ENCODE data around the gene TMPRSS9.

Gene TMPRSS9

GRCh38 chr19:2359992-2360685 lies at the start of gene TMPRSS9:
TMPRSS9 (plus strand) TSS chr19:2360265; CDS start chr19:2389786, 29,521 bp downstream.
- no peak for DNase-seq

GRCh38 chr19:2311093-2311492 lies 49.0 kb upstream of the TMPRSS9 start:
- DNase-seq, result no peak

DNA sequence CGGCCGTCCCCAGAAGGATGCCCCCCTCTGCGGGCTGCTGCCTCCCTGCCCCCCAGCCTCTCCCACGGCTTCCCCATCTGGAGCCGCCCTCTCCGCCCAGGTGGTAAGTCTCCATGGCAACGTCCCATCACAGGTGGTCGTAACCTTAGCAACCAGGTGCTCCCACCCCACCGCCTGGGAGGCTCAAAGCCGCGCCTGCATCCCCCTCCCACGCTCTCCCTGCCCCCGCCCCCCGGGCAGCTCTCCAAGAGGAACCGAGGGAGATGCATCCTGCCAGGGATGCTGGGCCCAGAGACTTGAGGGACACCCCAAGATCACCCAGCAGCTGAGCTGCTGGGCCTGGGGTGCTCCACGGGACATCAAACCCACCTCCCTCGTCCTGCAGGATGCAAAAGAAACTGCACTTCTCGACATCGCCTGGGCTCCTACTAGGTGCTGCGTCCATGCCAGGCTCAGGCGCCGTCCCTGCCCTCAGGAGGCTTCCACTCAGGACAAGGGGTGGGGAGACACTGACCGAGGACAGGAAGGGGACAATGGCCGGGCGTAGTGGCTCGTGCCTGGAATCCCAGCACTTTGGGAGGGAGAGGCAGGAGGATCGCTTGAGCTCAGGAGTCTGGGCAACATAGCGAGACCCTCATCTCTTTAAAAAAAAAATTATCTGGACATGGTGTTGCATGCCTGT lies 47.1 kb upstream of the TMPRSS9 start:
- no peak for DNase-seq

- DNase-seq, result no peak
Measured at GRCh38 chr19:2315121-2315817, 44.8 kb upstream of the TMPRSS9 start.

DNA sequence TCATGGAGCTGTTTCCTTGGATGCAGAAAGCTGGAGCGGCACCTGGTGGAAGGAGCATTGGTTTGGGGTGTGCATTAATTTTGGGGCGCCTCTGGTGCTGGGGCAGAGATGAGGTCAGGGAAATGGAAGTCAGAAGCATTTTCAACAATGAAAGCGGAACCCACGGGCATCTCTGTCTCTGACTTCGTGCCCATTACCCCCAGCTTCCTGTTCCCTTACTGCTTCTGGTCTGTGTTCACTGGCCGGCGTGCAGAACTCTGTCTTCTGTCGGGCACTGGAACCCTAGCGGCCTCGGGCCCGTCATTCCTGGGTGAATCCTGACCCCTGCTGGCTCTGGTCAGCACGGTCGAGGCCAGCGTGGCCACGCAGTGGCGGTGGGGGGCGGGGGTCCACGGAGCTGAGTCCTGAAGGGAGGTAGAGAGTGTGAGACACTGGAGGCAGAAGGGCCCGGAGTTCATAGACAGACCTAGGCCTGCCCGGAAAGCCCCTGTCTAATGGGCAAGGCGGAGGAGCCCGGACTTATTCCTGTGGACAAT lies 44.2 kb upstream of the TMPRSS9 start:
- peak; percentile 58 for DNase-seq

DNA sequence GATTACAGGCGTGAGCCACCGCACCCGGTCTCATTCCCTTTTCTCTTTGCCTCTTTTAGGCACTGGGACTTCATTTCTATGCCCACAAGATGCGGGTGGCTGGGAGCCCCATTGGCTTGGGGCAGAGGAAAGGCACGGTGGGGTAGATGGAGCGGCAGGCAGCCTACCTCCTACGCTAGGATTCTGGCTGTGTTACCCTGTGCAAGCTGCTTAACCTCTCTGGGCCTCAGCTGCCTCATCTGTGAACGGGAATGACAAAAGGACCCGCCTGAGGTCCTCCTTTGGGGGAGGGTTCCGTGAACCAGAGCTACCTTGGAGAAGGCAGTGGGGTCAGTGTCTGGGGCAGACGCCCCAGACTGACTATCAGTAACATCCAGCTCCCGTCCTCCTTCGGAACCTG lies 42.8 kb upstream of the TMPRSS9 start:
- DNase-seq, result no peak

GRCh38 chr19:2317756-2318155 lies 42.3 kb upstream of the TMPRSS9 start:
- no peak for DNase-seq

DNA sequence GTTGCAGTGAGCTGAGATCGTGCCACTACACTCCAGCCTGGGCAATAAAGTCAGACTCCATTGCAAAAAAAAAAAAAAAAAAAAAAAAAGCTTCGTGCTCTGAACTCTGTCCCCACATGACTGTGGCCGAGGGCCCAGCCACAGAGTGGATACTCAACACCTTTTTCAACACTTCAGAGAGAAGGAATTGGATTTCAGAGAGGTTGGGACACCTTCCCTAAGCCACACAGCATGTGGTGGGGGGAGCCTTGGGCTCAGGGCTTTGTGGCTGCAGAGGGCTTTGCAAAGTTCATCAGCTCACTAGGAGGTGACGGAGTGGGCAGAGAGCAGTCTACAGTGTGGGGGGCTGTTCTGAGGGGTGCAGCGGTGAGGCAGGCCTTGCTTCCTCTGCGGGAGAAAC lies 41.1 kb upstream of the TMPRSS9 start:
- no peak for DNase-seq

- DNase-seq, result no peak
Measured at GRCh38 chr19:2319551-2319950, 40.5 kb upstream of the TMPRSS9 start.

- DNase-seq, result no peak
Measured at GRCh38 chr19:2320049-2320448, 40.0 kb upstream of the TMPRSS9 start.

- DNase-seq, result no peak
Measured at GRCh38 chr19:2320939-2321338, 39.1 kb upstream of the TMPRSS9 start.

GRCh38 chr19:2321565-2322283 lies 38.3 kb upstream of the TMPRSS9 start:
- no peak for DNase-seq

- DNase-seq, result no peak
Measured at GRCh38 chr19:2323707-2324106, 36.4 kb upstream of the TMPRSS9 start.

GRCh38 chr19:2324220-2324948 lies 35.7 kb upstream of the TMPRSS9 start:
- no peak for DNase-seq

DNA sequence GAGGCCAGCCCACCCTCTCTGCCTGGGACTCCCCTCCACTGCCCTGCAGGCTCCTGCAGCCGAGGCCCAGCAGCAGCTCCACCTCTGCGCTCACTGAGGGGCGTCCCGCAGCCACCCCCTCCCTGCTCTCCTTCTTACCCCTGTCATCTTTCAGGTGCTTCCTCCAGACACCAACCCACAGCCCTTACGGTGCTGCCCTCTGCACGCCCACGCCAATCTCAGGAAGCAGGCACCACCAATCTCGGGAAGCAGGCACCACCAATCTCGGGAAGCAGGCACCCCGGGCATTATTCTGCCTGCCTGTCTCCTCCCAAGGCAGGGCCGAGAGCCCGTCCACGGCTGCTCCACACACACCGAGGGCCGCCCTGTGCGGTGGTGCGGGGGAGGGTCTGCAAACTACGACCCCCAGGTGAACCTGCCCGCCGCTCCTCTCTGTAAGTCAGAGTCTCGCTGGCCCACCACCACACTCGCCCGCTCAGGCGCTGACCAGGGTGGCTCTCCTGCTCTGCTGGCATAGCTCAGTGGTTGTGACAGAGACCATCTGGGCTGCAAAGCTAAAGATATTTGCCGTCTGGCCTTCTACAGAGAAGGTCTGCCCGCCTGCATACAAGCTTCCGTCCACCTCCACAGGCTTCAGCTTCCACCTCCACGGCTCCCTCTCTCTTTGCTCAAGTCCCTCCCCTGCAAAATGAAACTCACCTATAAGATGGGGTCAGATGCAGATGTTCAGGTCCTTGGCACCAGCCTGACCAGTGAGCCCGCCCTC lies 34.6 kb upstream of the TMPRSS9 start:
- DNase-seq, result no peak

GRCh38 chr19:2326699-2327360 lies 33.2 kb upstream of the TMPRSS9 start:
- DNase-seq, result no peak

DNA sequence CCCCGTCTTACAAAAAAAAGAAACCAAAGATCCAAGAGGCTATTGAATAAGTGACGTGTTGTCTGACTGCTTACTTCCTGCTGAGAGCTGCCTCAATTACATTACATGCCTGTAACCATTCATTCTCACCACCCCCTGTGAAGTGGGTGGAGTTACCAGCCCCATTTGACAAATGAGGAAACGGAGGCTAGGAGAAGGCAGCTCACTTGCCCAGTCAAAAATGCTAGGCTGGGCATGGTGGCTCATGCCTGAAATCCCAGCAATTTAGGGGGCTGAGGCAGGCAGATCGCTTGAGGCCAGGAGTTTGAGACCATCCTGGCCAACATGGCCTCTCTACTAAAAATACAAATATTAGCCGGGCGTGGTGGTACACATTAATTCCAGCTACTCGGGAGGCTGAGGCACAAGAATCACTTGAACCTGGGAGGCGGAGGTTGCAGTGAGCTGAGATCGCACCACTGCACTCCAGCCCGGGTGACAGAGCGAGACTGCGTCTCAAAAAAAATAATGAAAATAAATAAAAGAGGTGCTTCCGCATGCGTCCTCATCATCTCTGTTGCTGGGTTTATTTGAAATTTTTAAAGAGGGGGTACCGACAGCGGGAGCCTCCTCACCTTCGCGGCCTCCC lies 32.2 kb upstream of the TMPRSS9 start:
- peak; percentile 93 for DNase-seq

- DNase-seq, result peak; percentile 90
Measured at GRCh38 chr19:2328401-2329148, 31.5 kb upstream of the TMPRSS9 start, which contains the start of the genes LSM7 and SPPL2B. LSM7 (minus strand) TSS chr19:2328586; CDS start chr19:2328566, 20 bp downstream. SPPL2B (plus strand) TSS chr19:2328684; CDS start chr19:2328710, 26 bp downstream.

DNA sequence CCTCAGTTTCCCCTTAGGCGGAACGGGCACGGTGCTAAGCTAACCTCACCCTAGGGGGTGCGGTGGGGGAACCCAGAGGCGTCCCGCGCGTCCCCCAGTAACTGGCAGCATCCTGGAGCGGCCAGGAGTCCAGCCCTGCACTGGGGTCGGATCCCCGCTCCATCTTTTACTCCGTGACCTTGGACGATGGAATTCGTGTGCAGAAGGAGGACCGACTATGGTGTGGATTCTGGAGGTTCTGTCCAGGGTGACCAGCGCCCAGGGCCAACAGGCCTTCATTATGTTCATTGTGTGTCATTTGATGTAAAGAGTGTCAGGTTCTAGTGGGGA lies 31.0 kb upstream of the TMPRSS9 start:
- no peak for DNase-seq

GRCh38 chr19:2329501-2329916 lies 30.6 kb upstream of the TMPRSS9 start:
- peak; percentile 15 for DNase-seq
